PC-3 (cell line): ENCODE results near the gene EIF4EBP2. TPM values are rescaled to one million over a fixed set of nuclear protein-coding genes. Genes with fewer than 3 reads are reported as not detected.

ENCODE experiments used
- ATAC-seq: fragments of 200-7000 bp; cut with Tn5 transposase; 2 replicates; pipeline ENCODE4 v1.9.1; 2020; ENCODE audit warnings: mild to moderate bottlenecking, moderate library complexity
- BruUV-seq: library from RNA; stranded (reverse); fragments of 400-500 nt; replicated peaks from 2 replicates; lab custom pipeline; 2021; lab: Mats Ljungman, UMichigan
- CTCF ChIA-PET: fragments of 300-600 bp; sonication (Branson Sonifier 250); formaldehyde crosslinking; loops from one replicate; lab custom pipeline; 2022; ENCODE audit warnings: antibody characterized with exemption; lab: Charles Lee
- POLR2A ChIA-PET: fragments of 300-600 bp; sonication (Branson Sonifier 250); formaldehyde crosslinking; loops from one replicate; lab custom pipeline; 2022; ENCODE audit warnings: antibody characterized with exemption; ENCODE audit not compliant: unreplicated experiment; lab: Charles Lee
- DNase-seq: peaks from one replicate; pipeline ENCODE4 v3.0.0-alpha.2; 2015
- H2AFZ ChIP-seq: fragments of 300-600 bp; sonication (generic); 2 replicates; pipeline ENCODE4 v1.6.0; 2016; ENCODE audit warnings: antibody characterized with exemption, low read length
- H3F3A ChIP-seq: fragments of 300-600 bp; sonication (generic); one replicate; pipeline ENCODE4 v1.6.0; 2017; ENCODE audit warnings: antibody characterized with exemption, low read length, control low read depth, mild to moderate bottlenecking; ENCODE audit not compliant: unreplicated experiment
- H3K27ac ChIP-seq: fragments of 300-600 bp; sonication (generic); 2 replicates; pipeline ENCODE4 v1.5.1; 2016; ENCODE audit warnings: mild to moderate bottlenecking, low read length
- H3K27me3 ChIP-seq: fragments of 300-600 bp; sonication (generic); 2 replicates; pipeline ENCODE4 v1.6.1; 2016; ENCODE audit warnings: low read length, mixed read lengths
- H3K36me3 ChIP-seq: fragments of 300-600 bp; sonication (generic); 2 replicates; pipeline ENCODE4 v1.6.1; 2016; ENCODE audit warnings: low read depth, mixed run types, low read length, mixed read lengths
- H3K4me1 ChIP-seq: fragments of 300-600 bp; sonication (generic); 2 replicates; pipeline ENCODE4 v1.5.1; 2016; ENCODE audit warnings: low read length; ENCODE audit not compliant: insufficient read depth
- H3K4me2 ChIP-seq: fragments of 300-600 bp; sonication (generic); 2 replicates; pipeline ENCODE4 v1.6.0; 2016; ENCODE audit warnings: low read length
- H3K4me3 ChIP-seq: fragments of 300-600 bp; sonication (generic); 2 replicates; pipeline ENCODE4 v1.5.1; 2016; ENCODE audit warnings: mild to moderate bottlenecking, low read length, mixed read lengths
- H3K79me2 ChIP-seq: fragments of 300-600 bp; sonication (generic); 2 replicates; pipeline ENCODE4 v1.6.1; 2017; ENCODE audit warnings: low read length, mixed read lengths
- H3K9ac ChIP-seq: fragments of 300-600 bp; sonication (generic); 2 replicates; pipeline ENCODE4 v1.6.0; 2016; ENCODE audit warnings: mild to moderate bottlenecking, low read length
- H3K9me2 ChIP-seq: fragments of 300-600 bp; sonication (generic); replicated peaks from 2 replicates; pipeline ENCODE4 v1.6.1; 2016; ENCODE audit warnings: mixed run types, low read length, mixed read lengths
- H3K9me3 ChIP-seq: fragments of 300-600 bp; sonication (generic); 2 replicates; pipeline ENCODE4 v1.6.1; 2016; ENCODE audit warnings: low read length, mixed read lengths
- H4K20me1 ChIP-seq: fragments of 300-600 bp; sonication (generic); 2 replicates; pipeline ENCODE4 v1.6.1; 2016; ENCODE audit warnings: low read length, mixed read lengths
- EZH2 ChIP-seq: fragments of 300-600 bp; sonication (generic); IDR thresholded peaks from one replicate; pipeline ENCODE4 v1.6.1; 2017; ENCODE audit warnings: antibody characterized with exemption, mild to moderate bottlenecking, low read length; ENCODE audit not compliant: unreplicated experiment
- EZH2phosphoT487 ChIP-seq: fragments of 300-600 bp; sonication (generic); IDR thresholded peaks from 2 replicates; pipeline ENCODE4 v1.6.1; 2018; ENCODE audit warnings: mild to moderate bottlenecking, antibody characterized with exemption, low read length, borderline replicate concordance
- intact Hi-C: fragments of 100-400 bp; cut with micrococcal nuclease; formaldehyde crosslinking; loops from 2 replicates; pipeline ENCODE4 v1.9.0; 2023
- total RNA-seq: library from RNA; depleted of rRNA; stranded (reverse); fragments of >200 nt; gene quantifications from 2 replicates; pipeline ENCODE4 v1.2.3, GENCODE V29; 2014
- TF ChIP-seq, protein P1 (sequence below): fragments of 300-600 bp; sonication (generic); conservative IDR thresholded peaks from 2 replicates; pipeline ENCODE4 v1.5.1; 2017; ENCODE audit warnings: antibody characterized with exemption, low read depth, mild to moderate bottlenecking, low read length

Gene EIF4EBP2
- total RNA-seq, 1 experiment from 2014 or later, result 29.2 TPM

DNA sequence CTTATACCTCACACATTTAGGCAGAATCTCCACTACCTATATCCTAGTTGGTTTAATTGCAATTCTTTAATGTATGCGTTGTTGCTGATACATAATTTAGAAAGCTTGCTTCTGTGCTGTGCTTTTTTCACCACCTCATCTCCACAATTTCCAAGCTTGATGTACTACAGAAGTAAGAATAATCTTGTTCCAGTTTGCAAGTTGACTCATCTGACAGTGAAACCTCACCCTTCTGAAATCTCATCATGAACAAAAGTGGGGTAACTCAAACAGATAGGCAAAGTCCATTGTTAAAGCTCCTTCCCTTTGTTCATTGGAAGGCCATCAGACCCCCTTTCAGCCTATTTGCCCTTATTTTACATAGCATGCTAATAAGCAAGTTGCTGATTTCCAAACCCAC, 13.6 kb downstream of the EIF4EBP2 start:
- peak; percentile 29 for ATAC-seq
- Histone ChIP-seq H3K9me2 (0 out of 2 replicates have a peak, but pooled peaks cover 3% of the 10 kb centered on the region), H3K36me3 (peaks cover 26% of the 10 kb centered on the region; the same call in 1 of the 2 replicates), H2AFZ (no peak overlapping the region), H3K4me2 (no peak overlapping the region; the same call in 1 of the 2 replicates), H3K9me3 (no peaks in the 10 kb centered on the region), H3K79me2 (peaks cover 52% of the 10 kb centered on the region), H4K20me1 (peaks cover 10% of the 10 kb centered on the region; the same call in 1 of the 2 replicates), H3K9ac (no peak overlapping the region), H3K4me1 (peaks cover 14% of the 10 kb centered on the region), H3K27ac (no peak overlapping the region), H3K4me3 (no peak overlapping the region), H3F3A (no peaks in the 10 kb centered on the region), H3K27me3 (no peaks in the 10 kb centered on the region)
- CTCF ChIA-PET, result no interaction called here
- intact Hi-C loops, result no loop called here
- TF ChIP-seq EZH2 (no peak), EZH2phosphoT487 (no peak)
- TF ChIP-seq, protein P1, sequence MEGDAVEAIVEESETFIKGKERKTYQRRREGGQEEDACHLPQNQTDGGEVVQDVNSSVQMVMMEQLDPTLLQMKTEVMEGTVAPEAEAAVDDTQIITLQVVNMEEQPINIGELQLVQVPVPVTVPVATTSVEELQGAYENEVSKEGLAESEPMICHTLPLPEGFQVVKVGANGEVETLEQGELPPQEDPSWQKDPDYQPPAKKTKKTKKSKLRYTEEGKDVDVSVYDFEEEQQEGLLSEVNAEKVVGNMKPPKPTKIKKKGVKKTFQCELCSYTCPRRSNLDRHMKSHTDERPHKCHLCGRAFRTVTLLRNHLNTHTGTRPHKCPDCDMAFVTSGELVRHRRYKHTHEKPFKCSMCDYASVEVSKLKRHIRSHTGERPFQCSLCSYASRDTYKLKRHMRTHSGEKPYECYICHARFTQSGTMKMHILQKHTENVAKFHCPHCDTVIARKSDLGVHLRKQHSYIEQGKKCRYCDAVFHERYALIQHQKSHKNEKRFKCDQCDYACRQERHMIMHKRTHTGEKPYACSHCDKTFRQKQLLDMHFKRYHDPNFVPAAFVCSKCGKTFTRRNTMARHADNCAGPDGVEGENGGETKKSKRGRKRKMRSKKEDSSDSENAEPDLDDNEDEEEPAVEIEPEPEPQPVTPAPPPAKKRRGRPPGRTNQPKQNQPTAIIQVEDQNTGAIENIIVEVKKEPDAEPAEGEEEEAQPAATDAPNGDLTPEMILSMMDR, result no peak
- no TSS peak for BruUV-seq
- POLR2A ChIA-PET, result interaction anchor here (0.6 kb wide), 2 partner anchors 133 to 220 kb away, joined by 3 to 10 read pairs; no protein-coding TSS in a partner anchor
- no peak for DNase-seq

DNA sequence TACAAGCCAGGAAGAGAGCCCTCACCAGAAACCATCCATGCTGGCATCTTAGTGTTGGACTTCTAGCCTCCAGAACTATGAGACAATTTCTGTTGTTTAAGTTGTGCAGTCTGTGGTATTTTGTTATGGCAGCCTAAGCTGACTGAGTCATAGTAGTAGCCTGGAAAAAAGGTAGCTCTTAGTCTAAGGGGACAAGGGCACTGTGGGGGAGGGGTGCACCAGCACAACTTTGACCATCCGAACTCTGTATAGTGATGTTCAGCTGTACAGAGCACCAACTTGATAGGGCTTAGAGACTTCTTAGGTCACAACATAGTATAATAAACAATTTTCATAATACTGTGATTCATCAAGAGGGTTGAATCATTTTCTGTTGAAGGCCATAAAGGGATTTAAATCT, 14.3 kb downstream of the EIF4EBP2 start:
- no peak overlapping the region for H3K4me3 ChIP-seq
- no peak overlapping the region; the same call in 1 of the 2 replicates for H3K4me2 ChIP-seq
- no peaks in the 10 kb centered on the region for H3K27me3 ChIP-seq
- no peak overlapping the region for H3K9ac ChIP-seq
- H3K36me3 ChIP-seq, result peaks cover 27% of the 10 kb centered on the region; the same call in 1 of the 2 replicates
- H3K79me2 ChIP-seq, result peaks cover 45% of the 10 kb centered on the region
- H3K9me2 ChIP-seq, result 0 out of 2 replicates have a peak, but pooled peaks cover 3% of the 10 kb centered on the region
- H4K20me1 ChIP-seq, result peaks cover 10% of the 10 kb centered on the region; the same call in 1 of the 2 replicates
- no peaks in the 10 kb centered on the region for H3K9me3 ChIP-seq
- TF ChIP-seq EZH2, result no peak
- TF ChIP-seq EZH2phosphoT487, result no peak
- TF ChIP-seq, protein P1, result no peak
- H3F3A ChIP-seq, result no peaks in the 10 kb centered on the region
- ChIA-PET POLR2A (interaction anchor here (0.6 kb wide), 1 partner anchor 17 kb away, joined by 3 read pairs; no protein-coding TSS in a partner anchor), CTCF (no interaction called here)
- H2AFZ ChIP-seq, result no peak overlapping the region
- peak; percentile 50 for DNase-seq
- BruUV-seq, result no TSS peak
- ATAC-seq, result peak; percentile 77
- peaks cover 14% of the 10 kb centered on the region for H3K4me1 ChIP-seq
- intact Hi-C loops, result no loop called here
- H3K27ac ChIP-seq, result 0 out of 2 replicates have a peak overlapping the region, but pooled peaks have one; percentile 1

DNA sequence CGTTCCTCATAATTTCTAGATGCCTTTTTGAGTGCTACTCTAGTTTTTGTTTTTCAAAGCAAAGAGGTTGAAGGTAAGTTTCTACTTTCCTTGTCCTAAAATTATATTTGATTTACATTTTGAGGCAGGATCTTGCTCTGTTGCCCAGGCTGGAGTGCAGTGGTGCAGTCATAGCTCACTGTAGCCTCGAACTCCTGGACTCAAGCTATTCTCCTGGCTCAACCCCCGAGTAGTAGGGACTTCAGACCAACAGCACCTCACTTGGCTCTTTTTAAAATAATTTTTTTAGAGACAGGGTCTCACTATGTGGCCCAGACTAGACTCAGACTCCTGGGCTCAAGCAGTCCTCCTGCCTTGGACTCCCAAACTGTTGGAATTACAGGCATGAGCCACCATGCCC, 14.8 kb downstream of the EIF4EBP2 start:
- ATAC-seq, result no peak
- no TSS peak for BruUV-seq
- ChIA-PET CTCF (no interaction called here), POLR2A (interaction anchor here (0.6 kb wide), 1 partner anchor 17 kb away, joined by 3 read pairs; no protein-coding TSS in a partner anchor)
- Histone ChIP-seq H3F3A (no peaks in the 10 kb centered on the region), H3K9ac (no peak overlapping the region), H3K9me2 (0 out of 2 replicates have a peak, but pooled peaks cover 3% of the 10 kb centered on the region), H3K27me3 (no peaks in the 10 kb centered on the region), H3K4me3 (no peak overlapping the region), H3K4me1 (peaks cover 14% of the 10 kb centered on the region), H3K9me3 (no peaks in the 10 kb centered on the region), H3K27ac (no peak overlapping the region), H4K20me1 (peaks cover 10% of the 10 kb centered on the region; the same call in 1 of the 2 replicates), H3K79me2 (peaks cover 41% of the 10 kb centered on the region), H2AFZ (no peak overlapping the region), H3K36me3 (peaks cover 32% of the 10 kb centered on the region; the same call in 1 of the 2 replicates), H3K4me2 (no peak overlapping the region)
- DNase-seq, result no peak
- intact Hi-C loops, result no loop called here
- no peak for TF ChIP-seq EZH2phosphoT487
- TF ChIP-seq, protein P1, result no peak
- no peak for TF ChIP-seq EZH2
